H1 (cell line): ENCODE data around the gene SERTAD2. TPM values are rescaled to one million over a fixed set of nuclear protein-coding genes. Genes with fewer than 3 reads are reported as not detected.

Experiments used
- CTCF ChIA-PET: fragments of 300-600 bp; sonication (Branson Sonifier 250); formaldehyde crosslinking; loops from one replicate; lab custom pipeline; 2021; ENCODE audit not compliant: partially characterized antibody; lab: Charles Lee
- POLR2A ChIA-PET: fragments of 300-600 bp; sonication (Branson Sonifier 250); formaldehyde crosslinking; loops from one replicate; lab custom pipeline; 2021; ENCODE audit warnings: inconsistent platforms; ENCODE audit not compliant: partially characterized antibody; lab: Charles Lee
- DNase-seq, 2 experiments: peaks; one replicate each; pipeline versions ENCODE4 v3.0.0 to v3.0.0-alpha.2; 2010 to 2022; ENCODE audit warnings: low spot score in 2 of 2, low read depth in 1 of 2, mixed read lengths in 1 of 2
- FAIRE-seq: peaks from 2 replicates; lab custom pipeline; 2011; peaks lifted over from hg19 to GRCh38; lab: Jason Lieb, UNC
- H2AFZ ChIP-seq: 2 replicates; pipeline ENCODE4 v1.8.1; 2012; ENCODE audit warnings: low read length, inconsistent platforms
- H2AK5ac ChIP-seq: 2 replicates; pipeline ENCODE4 v1.6.1; 2013; ENCODE audit warnings: low read depth, low read length
- H2BK120ac ChIP-seq: replicated peaks from 2 replicates; pipeline ENCODE3; 2013; ENCODE audit warnings: low read depth, low read length, inconsistent platforms
- H2BK12ac ChIP-seq: 2 replicates; pipeline ENCODE4 v1.6.1; 2013; ENCODE audit warnings: low read depth, low read length
- H2BK15ac ChIP-seq: 2 replicates; pipeline ENCODE4 v1.6.1; 2013; ENCODE audit warnings: low read length
- H2BK20ac ChIP-seq: 2 replicates; pipeline ENCODE4 v1.6.1; 2013; ENCODE audit warnings: low read length
- H2BK5ac ChIP-seq: 2 replicates; pipeline ENCODE4 v1.6.1; 2013; ENCODE audit warnings: low read depth, low read length
- H3K14ac ChIP-seq: 2 replicates; pipeline ENCODE4 v1.6.1; 2013; ENCODE audit warnings: inconsistent platforms; ENCODE audit not compliant: insufficient read length
- H3K18ac ChIP-seq: 2 replicates; pipeline ENCODE4 v1.6.1; 2013; ENCODE audit warnings: low read length; ENCODE audit errors: extremely low read depth
- H3K23ac ChIP-seq: 2 replicates; pipeline ENCODE4 v1.6.1; 2013; ENCODE audit warnings: inconsistent platforms; ENCODE audit not compliant: insufficient read length
- H3K23me2 ChIP-seq: 2 replicates; pipeline ENCODE4 v1.6.1; 2013; ENCODE audit warnings: low read depth, low read length
- H3K27ac ChIP-seq: 2 replicates; pipeline ENCODE4 v1.6.1; 2011; ENCODE audit warnings: low read depth, low read length, inconsistent platforms
- H3K27me3 ChIP-seq, 4 experiments: replicated peaks in 1 of 4; 1 replicate in 1 of 4; 2 replicates in 3 of 4; pipeline versions ENCODE4 v1.6.1 to v1.8.1; 2011 to 2013; ENCODE audit warnings: low read length in 3 of 4, mild to moderate bottlenecking in 3 of 4, inconsistent platforms in 2 of 4, mixed read lengths in 2 of 4, moderate library complexity in 1 of 4; ENCODE audit not compliant: control insufficient read depth in 3 of 4, insufficient read depth in 3 of 4; ENCODE audit errors: extremely low read depth in 1 of 4
- H3K36me3 ChIP-seq, 4 experiments: 2 replicates each; pipeline versions ENCODE4 v1.6.1 to v1.8.1; 2011 to 2013; ENCODE audit warnings: mild to moderate bottlenecking in 4 of 4, low read length in 3 of 4, moderate library complexity in 2 of 4, control low read depth in 1 of 4, inconsistent platforms in 1 of 4; ENCODE audit not compliant: insufficient read depth in 4 of 4, control insufficient read depth in 2 of 4
- H3K4ac ChIP-seq: replicated peaks from 2 replicates; pipeline ENCODE3; 2013; ENCODE audit warnings: low read length, low read depth, mixed read lengths, inconsistent platforms; ENCODE audit not compliant: insufficient read length
- H3K4me1 ChIP-seq, 4 experiments: replicated peaks in 1 of 4; 1 replicate in 1 of 4; 2 replicates in 3 of 4; pipeline versions ENCODE4 v1.6.1 to v1.8.1; 2011 to 2013; ENCODE audit warnings: low read length in 3 of 4, inconsistent platforms in 2 of 4, mixed read lengths in 1 of 4; ENCODE audit not compliant: insufficient read depth in 4 of 4, control insufficient read depth in 3 of 4
- H3K4me2 ChIP-seq, 2 experiments: 2 replicates each; pipeline versions ENCODE4 v1.6.1 to v1.8.1; 2011 to 2013; ENCODE audit warnings: low read depth in 2 of 2, low read length in 2 of 2, control low read depth in 1 of 2, inconsistent platforms in 1 of 2, mild to moderate bottlenecking in 1 of 2; ENCODE audit not compliant: insufficient read depth in 1 of 2
- H3K4me3 ChIP-seq, 4 experiments: fragments of 200-600, 300-600 bp in 1 of 4; sonication (generic), shearing (Covaris generic), sonication (Bioruptor Twin) in 1 of 4; 2 replicates each; pipeline versions ENCODE4 v1.5.1 to v1.8.1; 2011 to 2016; ENCODE audit warnings: low read length in 4 of 4, low read depth in 3 of 4, control low read depth in 2 of 4, inconsistent platforms in 2 of 4, mild to moderate bottlenecking in 2 of 4, mixed read lengths in 1 of 4, moderate library complexity in 1 of 4; ENCODE audit not compliant: insufficient read depth in 2 of 4; ENCODE audit errors: extremely low read depth in 1 of 4
- H3K56ac ChIP-seq: replicated peaks from 2 replicates; pipeline ENCODE3; 2013; ENCODE audit warnings: low read depth, mild to moderate bottlenecking, mixed read lengths, low read length, inconsistent platforms; ENCODE audit not compliant: insufficient read length
- H3K79me1 ChIP-seq: 2 replicates; pipeline ENCODE4 v1.6.1; 2013; ENCODE audit warnings: low read depth, low read length, control low read depth
- H3K79me2 ChIP-seq, 2 experiments: 2 replicates each; pipeline versions ENCODE4 v1.6.1 to v1.8.1; 2012 to 2013; ENCODE audit warnings: low read length in 2 of 2, mild to moderate bottlenecking in 2 of 2, inconsistent platforms in 1 of 2; ENCODE audit not compliant: insufficient read depth in 2 of 2, control insufficient read depth in 1 of 2
- H3K9ac ChIP-seq, 4 experiments: replicated peaks in 1 of 4; 1 replicate in 1 of 4; 2 replicates in 3 of 4; pipeline versions ENCODE4 v1.6.1 to v1.8.1; 2011 to 2013; ENCODE audit warnings: low read depth in 3 of 4, low read length in 3 of 4, control low read depth in 2 of 4, mild to moderate bottlenecking in 2 of 4, moderate library complexity in 2 of 4, inconsistent platforms in 1 of 4; ENCODE audit errors: extremely low read depth in 1 of 4
- H3K9me3 ChIP-seq, 2 experiments: 2 replicates each; pipeline versions ENCODE4 v1.6.1 to v1.8.1; 2012 to 2013; ENCODE audit warnings: mild to moderate bottlenecking in 2 of 2, moderate library complexity in 2 of 2, control low read depth in 1 of 2, inconsistent platforms in 1 of 2, low read depth in 1 of 2, low read length in 1 of 2, mixed read lengths in 1 of 2; ENCODE audit not compliant: insufficient read depth in 2 of 2
- H4K20me1 ChIP-seq, 2 experiments: replicated peaks in 1 of 2; 2 replicates each; pipeline versions ENCODE3 to v1.8.1; 2011 to 2013; ENCODE audit warnings: inconsistent platforms in 2 of 2, low read length in 2 of 2, mild to moderate bottlenecking in 1 of 2; ENCODE audit not compliant: insufficient read depth in 2 of 2, control insufficient read depth in 1 of 2
- H4K5ac ChIP-seq: 2 replicates; pipeline ENCODE4 v1.6.1; 2013; ENCODE audit warnings: low read length, low read depth, mixed read lengths, inconsistent platforms; ENCODE audit not compliant: insufficient read length
- H4K8ac ChIP-seq: 2 replicates; pipeline ENCODE4 v1.8.0; 2013; ENCODE audit warnings: mild to moderate bottlenecking, moderate library complexity, low read length, inconsistent platforms; ENCODE audit not compliant: insufficient read depth; ENCODE audit errors: extremely low read depth
- H4K91ac ChIP-seq: replicated peaks from 2 replicates; pipeline ENCODE3; 2013; ENCODE audit warnings: low read length, mixed read lengths, inconsistent platforms; ENCODE audit not compliant: insufficient read length
- CHD1 ChIP-seq: IDR thresholded peaks from 2 replicates; pipeline ENCODE4 v1.6.1; 2012; ENCODE audit warnings: low read depth, low read length, improper control_type of control experiment
- CHD2 ChIP-seq: IDR thresholded peaks from 2 replicates; pipeline ENCODE4 v1.6.1; 2012; ENCODE audit warnings: low read length, improper control_type of control experiment
- EZH2 ChIP-seq: fragments of 200-600 bp; sonication (generic); IDR thresholded peaks from 2 replicates; pipeline ENCODE4 v1.7.1; 2012; ENCODE audit warnings: low read depth, mild to moderate bottlenecking, moderate library complexity, low read length, inconsistent platforms; ENCODE audit not compliant: severe bottlenecking
- GABPA ChIP-seq: IDR thresholded peaks from 2 replicates; pipeline ENCODE4 v1.6.1; 2011; ENCODE audit warnings: mild to moderate bottlenecking, low read length, moderate library complexity, borderline replicate concordance; ENCODE audit not compliant: insufficient read depth
- HDAC6 ChIP-seq: IDR thresholded peaks from one replicate; pipeline ENCODE4 v1.7.1; 2012; ENCODE audit warnings: low read depth, mild to moderate bottlenecking, inconsistent platforms, low read length, moderate library complexity
- JUND ChIP-seq: IDR thresholded peaks from 2 replicates; pipeline ENCODE4 v1.6.1; 2011; ENCODE audit warnings: mild to moderate bottlenecking, improper control_type of control experiment, low read length
- PHF8 ChIP-seq: fragments of 200-600 bp; sonication (generic); conservative IDR thresholded peaks from 2 replicates; pipeline ENCODE4 v1.7.1; 2012; ENCODE audit warnings: low read depth, mild to moderate bottlenecking, inconsistent platforms, low read length, moderate library complexity
- POLR2A ChIP-seq, 2 experiments: IDR thresholded peaks; 1 replicate in 1 of 2; 2 replicates in 1 of 2; pipeline ENCODE4 v1.6.1; 2011; ENCODE audit warnings: low read depth in 2 of 2, low read length in 2 of 2, mild to moderate bottlenecking in 2 of 2; ENCODE audit errors: control extremely low read depth in 1 of 2
- RNF2 ChIP-seq: fragments of 200-900, 300-1000 bp; sonication (generic); IDR thresholded peaks from 2 replicates; pipeline ENCODE4 v1.7.1; 2016; ENCODE audit warnings: borderline replicate concordance, low read depth, mild to moderate bottlenecking, antibody characterized with exemption, low read length; ENCODE audit not compliant: poor library complexity, severe bottlenecking; ENCODE audit errors: missing control alignments
- RXRA ChIP-seq: IDR thresholded peaks from 2 replicates; pipeline ENCODE4 v1.6.1; 2011; ENCODE audit warnings: low read depth, mild to moderate bottlenecking, low read length, moderate library complexity; ENCODE audit not compliant: insufficient read depth
- SAP30 ChIP-seq: fragments of 300-600 bp; sonication (generic); IDR thresholded peaks from 2 replicates; pipeline ENCODE4 v1.7.1; 2012; ENCODE audit warnings: low read length, moderate library complexity, mild to moderate bottlenecking, inconsistent platforms; ENCODE audit not compliant: insufficient read depth, insufficient replicate concordance
- SP4 ChIP-seq: IDR thresholded peaks from 2 replicates; pipeline ENCODE4 v1.6.1; 2012; ENCODE audit warnings: low read length, inconsistent platforms
- WGBS, 2 experiments: shearing (Covaris generic) in 1 of 2; methylation state at CpG; one replicate each; pipeline versions ENCODE4 v1.1.6 to v1.1.7; 2013 to 2015; ENCODE audit warnings: low lambda C conversion rate in 2 of 2, mixed read lengths in 2 of 2, inconsistent platforms in 1 of 2, low coverage in 1 of 2, missing lambda C conversion rate in 1 of 2; ENCODE audit not compliant: insufficient replicate concordance in 2 of 2, insufficient coverage in 1 of 2, insufficient read length in 1 of 2; ENCODE audit errors: extremely low coverage in 1 of 2, missing lambda C conversion rate in 1 of 2; 5-methylcytosine and 5-hydroxymethylcytosine counted together
- polyA plus RNA-seq, 7 experiments: library from polyadenylated mRNA; depleted of rRNA in 3 of 7; stranded (reverse) in 5 of 7; unstranded in 2 of 7; fragments of >200 nt in 5 of 7; fragments of 200-250 nt in 2 of 7; gene quantifications; 1 replicate in 5 of 7; 2 replicates in 1 of 7; 4 replicates in 1 of 7; pipeline versions ENCODE4 v1.2.1 to v1.2.3, GENCODE V29; 2011 to 2013; ENCODE audit warnings: missing spikeins in 2 of 7, mixed read lengths in 2 of 7
- total RNA-seq: library from RNA; stranded (reverse); fragmentation: NEBNext Ultra II Directional; extraction: Animal tissue kit (Norgen Biotek cat#: 25700); gene quantifications from 2 replicates; pipeline ENCODE4 v1.2.1, GENCODE V29; 2021
- TF ChIP-seq, protein P1 (sequence below): IDR thresholded peaks from 2 replicates; pipeline ENCODE4 v1.6.1; 2011; ENCODE audit warnings: low read length, improper control_type of control experiment

Gene SERTAD2
- total and polyA plus RNA-seq, 2 of the 8 experiments (the other 6 are each of a cell fraction or from before 2014, with no cell fraction given): 2.9 to 4.5 TPM

DNA sequence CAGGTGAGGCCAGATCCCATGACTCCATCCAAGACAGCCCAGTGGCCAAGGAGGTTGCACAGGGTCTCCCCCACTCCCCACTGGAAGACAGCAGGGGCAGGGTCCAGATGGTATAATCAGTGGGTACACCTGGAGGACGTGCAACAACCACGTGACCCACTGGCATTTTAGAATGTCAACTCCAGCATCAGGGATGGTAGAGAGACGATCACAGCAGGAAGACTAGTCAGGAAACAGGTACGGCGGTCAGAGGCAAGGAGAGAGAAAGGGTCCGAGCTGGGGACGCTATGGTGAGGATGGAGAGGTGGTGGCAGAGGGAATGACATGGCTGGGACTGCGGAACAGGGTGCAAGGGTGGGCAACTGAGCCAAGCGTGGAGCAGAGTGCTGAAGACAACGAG, 23.0 kb downstream of the SERTAD2 start:
- 89% methylated on average over 10 of the region's 10 CpGs; no CpG with 5 or more reads in 1 of the 2 experiments for WGBS, 2 experiments
- no peak for DNase-seq
- TF ChIP-seq RNF2 (no peak), POLR2A (IDR thresholded peaks at IDR 0.05; ENCODE audit: control extremely low read depth in 1 of 2, low read depth in 2 of 2, low read length in 2 of 2) (no peak), SP4 (no peak), HDAC6 (no peak), CHD2 (no peak), SAP30 (no peak), JUND (no peak), EZH2 (no peak), GABPA (no peak), CHD1 (no peak), RXRA (no peak), PHF8 (no peak)
- TF ChIP-seq, protein P1, sequence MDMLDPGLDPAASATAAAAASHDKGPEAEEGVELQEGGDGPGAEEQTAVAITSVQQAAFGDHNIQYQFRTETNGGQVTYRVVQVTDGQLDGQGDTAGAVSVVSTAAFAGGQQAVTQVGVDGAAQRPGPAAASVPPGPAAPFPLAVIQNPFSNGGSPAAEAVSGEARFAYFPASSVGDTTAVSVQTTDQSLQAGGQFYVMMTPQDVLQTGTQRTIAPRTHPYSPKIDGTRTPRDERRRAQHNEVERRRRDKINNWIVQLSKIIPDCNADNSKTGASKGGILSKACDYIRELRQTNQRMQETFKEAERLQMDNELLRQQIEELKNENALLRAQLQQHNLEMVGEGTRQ: no peak

More for the DNA sequence above, 23.0 kb downstream of the SERTAD2 start:
- Histone ChIP-seq H4K5ac (no peak overlapping the region), H4K91ac (no peak overlapping the region), H2AK5ac (no peak overlapping the region), H3K27me3 (no peaks in the 10 kb centered on the region), H2BK120ac (no peak overlapping the region), H3K18ac (no peak overlapping the region), H2AFZ (no peak overlapping the region), H3K36me3 (peaks cover 0 to 7% (median 0%) of the 10 kb centered on the region in 4 experiments; a peak in 3 of 8 replicates), H3K9ac (no peak overlapping the region), H3K4me2 (no peak overlapping the region), H3K27ac (no peak overlapping the region), H2BK12ac (no peak overlapping the region), H3K4me1 (peaks cover 5 to 9% (median 5%) of the 10 kb centered on the region in 4 experiments; a peak in 4 of 7 replicates), H2BK15ac (no peak overlapping the region), H2BK5ac (no peak overlapping the region), H3K4me3 (no peak overlapping the region), H3K9me3 (no peaks in the 10 kb centered on the region), H4K20me1 (peaks cover 0 to under 1% of the 10 kb centered on the region in 2 experiments), H3K23ac (no peak overlapping the region), H3K79me1 (no peaks in the 10 kb centered on the region), H3K56ac (no peak overlapping the region), H3K4ac (no peak overlapping the region), H2BK20ac (no peak overlapping the region), H3K79me2 (no peaks in the 10 kb centered on the region), H3K23me2 (no peaks in the 10 kb centered on the region), H4K8ac (no peak overlapping the region; the same call in 1 of the 2 replicates), H3K14ac (no peak overlapping the region)
- CTCF ChIA-PET: interaction anchor here (0.8 to 27.4 kb wide), 4 partner anchors 6 to 242 kb away, joined by 3 to 389 read pairs (median 196); no protein-coding TSS in a partner anchor
- POLR2A ChIA-PET: interaction anchor here (1.2 kb wide), 1 partner anchor 14 kb away, joined by 3 read pairs; no protein-coding TSS in a partner anchor
- FAIRE-seq: no peak
